GM19372 (cell line): ENCODE data around the gene CRMP1.

Source experiments
- ATAC-seq: cut with Tn5 transposase; IDR thresholded peaks from one replicate; pipeline ENCODE4 v1.9.1; 2021; ENCODE audit warnings: mild to moderate bottlenecking, low read depth, moderate library complexity; ENCODE audit not compliant: unreplicated experiment

Gene CRMP1

GRCh38 chr4:5921101-5921980 lies 28.5 kb upstream of the CRMP1 start:
- ATAC-seq, result no peak

GRCh38 chr4:5919571-5919970 lies 26.7 kb upstream of the CRMP1 start:
- ATAC-seq, result no peak

GRCh38 chr4:5919044-5919443 lies 26.2 kb upstream of the CRMP1 start:
- no peak for ATAC-seq

GRCh38 chr4:5918331-5918985 lies 25.6 kb upstream of the CRMP1 start:
- no peak for ATAC-seq

GRCh38 chr4:5917672-5918071 lies 24.8 kb upstream of the CRMP1 start:
- no peak for ATAC-seq

GRCh38 chr4:5916229-5916628 lies 23.3 kb upstream of the CRMP1 start:
- no peak for ATAC-seq

- no peak for ATAC-seq
Measured at GRCh38 chr4:5913454-5913853, 20.6 kb upstream of the CRMP1 start.

GRCh38 chr4:5912614-5913019 lies 19.7 kb upstream of the CRMP1 start:
- no peak for ATAC-seq

GRCh38 chr4:5908876-5909427 lies 16.1 kb upstream of the CRMP1 start:
- no peak for ATAC-seq

GRCh38 chr4:5906191-5906590 lies 13.3 kb upstream of the CRMP1 start:
- no peak for ATAC-seq

GRCh38 chr4:5905714-5906113 lies 12.8 kb upstream of the CRMP1 start:
- no peak for ATAC-seq

GRCh38 chr4:5900844-5901243 lies 8.0 kb upstream of the CRMP1 start:
- ATAC-seq, result no peak

GRCh38 chr4:5899881-5900280 lies 7.0 kb upstream of the CRMP1 start:
- ATAC-seq, result no peak

GRCh38 chr4:5899396-5899795 lies 6.5 kb upstream of the CRMP1 start:
- no peak for ATAC-seq

GRCh38 chr4:5897674-5898073 lies 4.8 kb upstream of the CRMP1 start:
- ATAC-seq, result no peak

GRCh38 chr4:5895287-5895686 lies 2.4 kb upstream of the CRMP1 start:
- ATAC-seq, result no peak

- no peak for ATAC-seq
Measured at GRCh38 chr4:5894266-5894665, 1.4 kb upstream of the CRMP1 start.

GRCh38 chr4:5893591-5893990 lies 705 bp upstream of the CRMP1 start:
- no peak for ATAC-seq

GRCh38 chr4:5892323-5893003 lies 423 bp downstream of the CRMP1 start:
- no peak for ATAC-seq

- no peak for ATAC-seq
Measured at GRCh38 chr4:5891563-5892322, 1.1 kb downstream of the CRMP1 start.
